K562 (cell line): ENCODE measurements around the gene POTEG. TPM values are rescaled to one million over a fixed set of nuclear protein-coding genes. Genes with fewer than 3 reads are reported as not detected.
A peak's percentile ranks its signal among the peaks of the same experiment; 100 is the strongest.

Experiments
- CREB3L1 ChIP-seq: fragments of 450-650 bp; IDR thresholded peaks from 2 replicates; pipeline ENCODE4 v1.6.1; 2014; ENCODE audit warnings: low read depth, mild to moderate bottlenecking, moderate library complexity, borderline replicate concordance
- MNT ChIP-seq, 2 experiments: fragments of 450-650 bp; conservative IDR thresholded peaks; 2 replicates each; pipeline ENCODE4 v1.6.1; 2017; ENCODE audit warnings: mild to moderate bottlenecking in 2 of 2, moderate library complexity in 2 of 2
- RAD21 ChIP-seq, 2 experiments: fragments of 250-450 bp in 1 of 2; fragments of 450-650 bp in 1 of 2; sonication (Bioruptor Pico) in 1 of 2; formaldehyde crosslinking in 1 of 2; IDR thresholded peaks in 1 of 2; conservative IDR thresholded peaks in 1 of 2; 2 replicates each; pipeline versions ENCODE4 v1.4.0 to v1.8.0; 2020 to 2022; ENCODE audit warnings: mild to moderate bottlenecking in 2 of 2, moderate library complexity in 1 of 2
- STAT6 ChIP-seq: sonication (generic); formaldehyde crosslinking; IDR thresholded peaks from 2 replicates; pipeline ENCODE4 v1.8.1; 2023; ENCODE audit warnings: mild to moderate bottlenecking, missing genetic modification reagents
- TEAD1 ChIP-seq, 2 experiments: fragments of 450-650 bp in 1 of 2; sonication (generic) in 1 of 2; formaldehyde crosslinking; IDR thresholded peaks; 2 replicates each; pipeline versions ENCODE4 v1.4.0 to v1.8.0; 2020 to 2022; ENCODE audit warnings: mild to moderate bottlenecking in 2 of 2, missing genetic modification reagents in 1 of 2
- polyA plus RNA-seq, 8 experiments: library from polyadenylated mRNA; depleted of rRNA in 4 of 8; stranded (reverse) in 5 of 8; unstranded in 3 of 8; fragments of >200 nt; fragmentation: Nextera tagmentation in 2 of 8; fragmentation: Illumina TruSeq in 1 of 8; extraction: Ambion mirVana in 2 of 8; extraction: Trizol in 1 of 8; gene quantifications; 2 replicates each; pipeline versions ENCODE4 v1.2.1 to v1.2.3, GENCODE V29; 2011 to 2014; ENCODE audit warnings: inconsistent platforms in 1 of 8, missing spikeins in 1 of 8
- total RNA-seq, 7 experiments: library from RNA; depleted of rRNA in 6 of 7; stranded (reverse); fragments of >200 nt in 6 of 7; fragmentation: Illumina TruSeq in 2 of 7; extraction: Trizol in 2 of 7; gene quantifications; 2 replicates each; pipeline versions ENCODE4 v1.2.1 to v1.2.3, GENCODE V29; 2011 to 2021; ENCODE audit warnings: low replicate concordance in 1 of 7
- TF ChIP-seq, protein P1 (sequence below): fragments of 450-650 bp; IDR thresholded peaks from 2 replicates; pipeline ENCODE4 v1.6.1; 2016

Gene POTEG
- total and polyA plus RNA-seq, 9 of the 15 experiments (the other 6 are each of a cell fraction or from before 2014, with no cell fraction given): not detected

DNA sequence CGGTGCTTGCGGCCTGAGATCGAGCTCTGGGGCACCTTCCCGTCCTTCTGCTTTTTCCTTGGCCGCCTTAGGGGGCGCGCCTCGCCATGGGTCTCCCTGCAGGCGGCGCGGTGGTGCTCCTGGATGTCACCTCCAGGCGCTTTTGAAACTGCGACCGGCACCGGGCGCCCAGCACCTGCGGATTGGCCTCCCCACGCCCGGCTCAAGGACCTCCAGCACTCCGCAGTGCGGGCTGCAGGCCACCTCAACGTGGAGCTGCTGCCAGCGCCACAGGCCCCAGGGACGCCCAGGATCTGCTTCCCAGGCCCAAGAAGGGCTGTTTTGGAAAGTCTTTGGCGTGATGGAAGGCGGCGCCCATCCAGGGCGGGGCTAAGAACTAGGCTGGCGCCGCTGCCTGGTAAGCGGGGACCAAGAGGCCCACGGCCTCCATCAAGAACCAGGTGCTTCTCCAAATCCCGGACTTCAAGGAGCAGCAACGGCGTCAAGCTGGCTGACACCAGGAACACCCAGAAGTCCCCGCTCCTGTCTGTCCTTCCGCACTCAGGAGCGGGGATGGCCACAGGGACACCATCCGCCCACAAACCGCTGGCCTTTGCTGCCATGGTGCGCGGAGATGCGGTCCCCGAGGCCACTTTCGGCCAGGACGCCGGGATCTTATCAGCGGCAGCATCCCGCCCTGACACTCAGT is 61.2 kb downstream of the POTEG start (continued):
- TF ChIP-seq MNT (conservative IDR thresholded peaks at IDR 0.05) (peak in 1 of 2 experiments; percentile 42; a peak in 1 of 4 replicates), TEAD1 (CRISPR knock-in tag; IDR thresholded peaks at IDR 0.05) (0 out of 4 replicates have a peak, but pooled peaks of 1 of the 2 experiments have one; percentile 35), RAD21 (CRISPR knock-in tag; conservative IDR thresholded peaks at IDR 0.05 in 1 of 2, IDR thresholded peaks at IDR 0.05 in 1 of 2) (peak; percentile 33 to 63; a peak in 3 of 4 replicates), STAT6 (0 out of 2 replicates have a peak, but pooled peaks have one; percentile 71), CREB3L1 (0 out of 2 replicates have a peak, but pooled peaks have one; percentile 26)
- TF ChIP-seq, protein P1, sequence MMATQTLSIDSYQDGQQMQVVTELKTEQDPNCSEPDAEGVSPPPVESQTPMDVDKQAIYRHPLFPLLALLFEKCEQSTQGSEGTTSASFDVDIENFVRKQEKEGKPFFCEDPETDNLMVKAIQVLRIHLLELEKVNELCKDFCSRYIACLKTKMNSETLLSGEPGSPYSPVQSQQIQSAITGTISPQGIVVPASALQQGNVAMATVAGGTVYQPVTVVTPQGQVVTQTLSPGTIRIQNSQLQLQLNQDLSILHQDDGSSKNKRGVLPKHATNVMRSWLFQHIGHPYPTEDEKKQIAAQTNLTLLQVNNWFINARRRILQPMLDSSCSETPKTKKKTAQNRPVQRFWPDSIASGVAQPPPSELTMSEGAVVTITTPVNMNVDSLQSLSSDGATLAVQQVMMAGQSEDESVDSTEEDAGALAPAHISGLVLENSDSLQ: 0 out of 2 replicates have a peak, but pooled peaks have one; percentile 16
